Skeletal muscle satellite cell (primary cell): ENCODE results near the gene ADTRP.

ENCODE experiments used
- H3K27me3 ChIP-seq: 2 replicates; pipeline ENCODE4 v1.7.0; 2013; ENCODE audit warnings: low read length; ENCODE audit not compliant: control insufficient read depth, insufficient read depth
- H3K36me3 ChIP-seq: 2 replicates; pipeline ENCODE4 v1.7.0; 2013; ENCODE audit warnings: mild to moderate bottlenecking, control low read depth, low read length; ENCODE audit not compliant: insufficient read depth
- H3K4me1 ChIP-seq: 2 replicates; pipeline ENCODE4 v1.7.0; 2013; ENCODE audit warnings: low read length; ENCODE audit not compliant: control insufficient read depth, insufficient read depth
- H3K4me2 ChIP-seq: 2 replicates; pipeline ENCODE4 v1.7.0; 2013; ENCODE audit warnings: mild to moderate bottlenecking, low read length
- H3K4me3 ChIP-seq: 2 replicates; pipeline ENCODE4 v1.7.0; 2013; ENCODE audit warnings: low read length
- H3K9ac ChIP-seq: 2 replicates; pipeline ENCODE4 v1.7.0; 2013; ENCODE audit warnings: mild to moderate bottlenecking, low read depth, low read length, moderate library complexity
- H3K9me3 ChIP-seq: replicated peaks from 2 replicates; pipeline ENCODE4 v1.7.0; 2013; ENCODE audit warnings: mild to moderate bottlenecking, control low read depth, low read length

ADTRP gene

DNA sequence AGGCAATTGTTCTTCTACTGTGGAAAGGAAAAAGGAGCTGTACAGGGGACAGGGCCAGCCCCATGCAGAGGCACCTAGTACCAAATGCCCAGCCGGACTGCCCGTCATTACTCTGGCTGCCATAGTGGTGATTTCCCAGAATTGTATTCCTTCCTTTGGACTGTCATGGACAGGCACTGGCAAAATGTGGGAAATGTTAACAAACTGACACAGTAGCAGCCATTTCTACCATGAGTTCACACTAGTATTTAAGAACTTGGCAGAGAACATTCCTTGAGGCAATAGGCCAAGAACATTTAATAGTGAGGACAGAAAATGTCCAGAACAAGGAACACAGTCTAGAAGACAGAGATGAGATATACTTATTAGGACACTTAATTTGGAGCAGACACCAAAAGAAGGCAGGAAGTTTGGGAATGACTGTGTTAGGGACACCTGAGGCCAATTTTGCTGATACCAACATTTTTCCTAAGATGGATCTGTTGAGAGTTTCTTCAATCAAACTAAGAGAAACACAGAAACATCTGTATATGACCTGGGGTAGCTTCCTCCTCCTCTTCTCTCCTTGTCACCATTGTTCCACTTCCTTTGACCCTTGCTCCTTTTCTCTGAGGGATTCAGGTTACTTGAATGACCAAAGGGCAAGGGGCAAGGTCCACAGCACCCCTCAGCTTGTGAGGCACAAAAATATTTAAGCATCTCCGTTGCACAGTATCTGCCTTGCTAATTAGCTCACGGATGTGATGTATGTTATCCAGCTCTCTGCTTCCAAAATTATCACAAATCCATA lies 14.9 kb downstream of the ADTRP start:
- Histone ChIP-seq H3K9me3 (no peaks in the 10 kb centered on the region), H3K4me3 (no peak overlapping the region), H3K4me2 (no peak overlapping the region), H3K9ac (no peak overlapping the region), H3K27me3 (no peaks in the 10 kb centered on the region), H3K4me1 (peaks cover 52% of the 10 kb centered on the region), H3K36me3 (no peaks in the 10 kb centered on the region)

DNA sequence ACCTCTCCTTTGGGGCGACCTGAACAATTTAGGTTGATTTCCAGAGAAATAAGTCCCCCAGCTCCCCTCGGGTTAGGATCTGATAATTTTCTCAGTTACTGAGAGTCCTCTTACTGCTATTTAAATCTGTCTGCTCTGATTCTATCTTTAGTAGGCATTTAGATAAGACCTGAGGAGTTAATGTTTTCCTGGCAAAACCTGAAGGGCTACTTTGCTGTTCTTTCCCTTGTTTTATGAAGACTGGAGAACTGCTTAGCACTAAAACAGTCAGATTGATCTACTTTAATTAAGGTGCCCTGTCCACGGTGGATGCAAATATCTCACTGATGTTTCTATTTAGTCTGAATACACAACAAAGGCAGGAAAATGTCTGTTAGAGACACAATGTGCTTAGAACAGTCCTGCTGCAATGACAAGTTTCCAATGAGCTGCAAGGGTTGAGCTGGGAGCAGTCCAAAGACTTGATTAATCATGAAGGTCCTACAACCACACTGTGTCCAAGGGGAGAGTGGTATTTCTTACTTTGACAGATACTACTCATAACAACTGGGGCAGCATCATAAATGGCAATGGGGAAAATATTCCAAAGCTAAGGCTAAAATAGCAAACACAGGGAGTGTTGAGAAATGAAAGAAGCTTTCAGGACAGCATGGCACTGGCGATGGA lies 15.7 kb downstream of the ADTRP start:
- H3K4me3 ChIP-seq, result no peak overlapping the region
- H3K9me3 ChIP-seq, result no peaks in the 10 kb centered on the region
- H3K36me3 ChIP-seq, result no peaks in the 10 kb centered on the region
- H3K4me2 ChIP-seq, result no peak overlapping the region
- H3K4me1 ChIP-seq, result peaks cover 45% of the 10 kb centered on the region
- no peaks in the 10 kb centered on the region for H3K27me3 ChIP-seq
- H3K9ac ChIP-seq, result no peak overlapping the region

DNA sequence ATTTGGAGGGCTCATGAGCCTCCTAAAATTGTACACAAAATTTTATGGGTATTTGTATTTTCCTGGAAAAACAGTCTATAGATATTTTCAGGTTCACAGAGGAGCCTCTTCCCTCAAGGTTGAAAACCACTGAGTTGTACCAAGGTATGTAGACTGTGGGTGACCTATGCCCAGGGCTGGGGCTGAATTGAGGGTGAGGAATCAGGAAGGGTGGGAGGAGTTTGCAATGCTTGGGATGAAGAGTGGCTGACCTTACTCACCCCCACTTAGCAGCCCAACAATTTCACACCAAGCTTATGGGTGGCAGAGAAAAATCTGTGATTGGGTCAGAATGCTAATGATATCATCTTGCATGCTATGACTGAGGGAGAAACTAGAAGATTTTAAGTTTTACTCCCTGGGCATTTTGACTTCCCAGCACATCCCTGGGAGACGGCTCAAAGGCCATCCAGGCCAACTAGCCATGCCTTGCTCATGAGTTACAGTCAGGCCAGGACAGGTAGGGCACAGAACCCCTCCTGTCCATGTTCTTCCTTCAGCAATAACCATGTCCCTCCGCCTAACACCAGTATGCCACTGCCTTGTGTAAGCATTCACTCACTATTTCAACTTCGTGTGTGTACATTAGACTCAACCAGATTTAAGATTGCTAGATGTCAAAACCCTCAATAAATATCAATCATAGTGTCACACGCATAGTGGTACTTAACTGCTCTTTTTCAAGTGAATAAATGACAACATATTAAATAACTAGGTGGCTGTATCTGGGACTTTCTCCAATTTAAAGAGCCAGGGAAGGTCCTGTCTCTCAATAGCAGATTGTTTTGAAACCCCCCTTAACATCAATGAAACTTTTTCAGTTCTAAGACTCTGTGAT lies 16.6 kb downstream of the ADTRP start:
- H3K4me1 ChIP-seq, result peaks cover 36% of the 10 kb centered on the region
- H3K4me2 ChIP-seq, result no peak overlapping the region
- no peaks in the 10 kb centered on the region for H3K36me3 ChIP-seq
- no peaks in the 10 kb centered on the region for H3K9me3 ChIP-seq
- H3K9ac ChIP-seq, result no peak overlapping the region
- H3K27me3 ChIP-seq, result no peaks in the 10 kb centered on the region
- H3K4me3 ChIP-seq, result no peak overlapping the region

DNA sequence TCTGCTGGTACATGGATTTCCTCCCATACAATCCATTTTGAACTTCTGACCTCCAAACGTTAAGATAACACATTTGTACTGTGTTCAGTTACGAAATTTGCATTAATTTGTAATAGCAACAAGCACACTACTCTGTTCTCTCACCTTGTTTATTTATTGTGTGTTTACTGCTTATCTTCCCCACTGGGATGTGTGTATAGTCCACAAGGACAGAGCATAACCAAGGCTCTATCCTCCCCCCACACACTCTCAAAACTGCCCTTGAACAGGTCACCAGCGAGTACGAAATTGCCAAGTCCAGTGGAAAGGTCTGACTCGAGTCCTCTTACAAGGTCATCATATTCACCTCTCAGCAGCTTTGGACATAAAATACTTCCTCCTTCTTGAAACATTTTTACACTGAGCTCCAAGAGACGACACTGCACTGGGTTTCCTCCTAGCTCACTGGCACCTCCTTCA lies 18.6 kb downstream of the ADTRP start:
- Histone ChIP-seq H3K36me3 (no peaks in the 10 kb centered on the region), H3K4me1 (peaks cover 25% of the 10 kb centered on the region), H3K4me2 (no peak overlapping the region), H3K4me3 (no peak overlapping the region), H3K9ac (no peak overlapping the region), H3K27me3 (no peaks in the 10 kb centered on the region), H3K9me3 (no peaks in the 10 kb centered on the region)

DNA sequence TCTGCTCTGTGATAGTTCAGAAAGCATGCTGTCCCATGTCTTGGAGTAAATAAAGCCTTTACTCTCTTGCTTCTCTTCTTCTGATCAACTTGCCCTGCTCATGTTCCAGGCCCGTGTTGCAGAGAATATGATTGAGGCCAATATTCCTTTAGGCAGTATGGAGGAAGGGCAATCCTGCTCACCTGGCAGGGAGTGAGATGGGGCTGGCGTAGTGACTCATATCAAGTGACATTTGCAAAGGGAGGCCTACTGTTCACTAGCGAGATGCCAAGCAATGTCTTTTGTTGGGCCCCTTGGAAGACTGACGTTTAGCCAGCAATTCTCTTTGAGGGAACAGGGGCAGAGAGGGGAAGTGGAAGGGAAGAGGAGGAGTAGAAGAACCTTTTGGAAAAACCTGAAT lies 19.7 kb downstream of the ADTRP start:
- Histone ChIP-seq H3K27me3 (no peaks in the 10 kb centered on the region), H3K36me3 (no peaks in the 10 kb centered on the region), H3K4me1 (peaks cover 30% of the 10 kb centered on the region), H3K9me3 (no peaks in the 10 kb centered on the region), H3K4me3 (no peak overlapping the region), H3K9ac (no peak overlapping the region), H3K4me2 (no peak overlapping the region)

DNA sequence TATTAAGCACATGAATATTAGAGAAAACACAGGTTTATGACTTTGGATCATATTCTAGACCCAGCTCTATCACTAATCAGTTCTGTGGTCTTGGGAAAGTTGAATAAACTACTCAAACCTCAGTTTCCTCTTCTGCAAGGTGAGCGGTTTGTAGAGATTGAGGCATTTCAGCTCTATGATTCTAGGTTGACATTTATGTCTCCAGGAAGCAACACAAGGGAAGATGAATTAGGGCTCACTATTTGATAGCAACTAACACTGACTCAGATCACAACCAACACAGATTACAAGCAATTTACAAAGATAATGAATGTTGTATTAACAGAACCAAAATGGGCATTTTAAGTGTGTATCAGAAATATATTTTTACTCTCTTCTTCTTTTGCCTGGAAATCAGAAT lies 21.9 kb downstream of the ADTRP start:
- Histone ChIP-seq H3K9ac (no peak overlapping the region), H3K27me3 (no peaks in the 10 kb centered on the region), H3K36me3 (no peaks in the 10 kb centered on the region), H3K4me1 (peaks cover 15% of the 10 kb centered on the region), H3K4me2 (no peak overlapping the region), H3K9me3 (no peaks in the 10 kb centered on the region), H3K4me3 (no peak overlapping the region)

DNA sequence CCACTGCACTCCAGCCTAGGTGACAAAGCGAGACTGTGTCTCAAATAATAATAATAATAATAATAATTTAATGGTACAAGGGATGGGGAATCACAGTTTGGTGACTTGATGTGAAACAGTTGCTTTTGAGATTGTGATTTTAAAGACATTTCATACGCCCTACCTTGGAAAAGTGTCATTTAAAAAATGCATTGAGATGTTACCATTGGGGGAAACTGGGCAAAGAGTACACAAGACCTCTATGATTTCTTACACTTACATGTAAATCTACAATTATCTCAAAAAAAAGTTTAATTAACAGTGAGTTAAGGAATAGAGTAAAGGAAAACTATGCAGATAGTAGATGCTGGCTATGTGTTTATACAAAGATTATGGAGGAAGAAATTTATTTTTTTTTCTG lies 22.3 kb downstream of the ADTRP start:
- Histone ChIP-seq H3K4me3 (no peak overlapping the region), H3K9ac (no peak overlapping the region), H3K4me2 (no peak overlapping the region), H3K27me3 (no peaks in the 10 kb centered on the region), H3K9me3 (no peaks in the 10 kb centered on the region), H3K4me1 (peaks cover 15% of the 10 kb centered on the region), H3K36me3 (no peaks in the 10 kb centered on the region)

DNA sequence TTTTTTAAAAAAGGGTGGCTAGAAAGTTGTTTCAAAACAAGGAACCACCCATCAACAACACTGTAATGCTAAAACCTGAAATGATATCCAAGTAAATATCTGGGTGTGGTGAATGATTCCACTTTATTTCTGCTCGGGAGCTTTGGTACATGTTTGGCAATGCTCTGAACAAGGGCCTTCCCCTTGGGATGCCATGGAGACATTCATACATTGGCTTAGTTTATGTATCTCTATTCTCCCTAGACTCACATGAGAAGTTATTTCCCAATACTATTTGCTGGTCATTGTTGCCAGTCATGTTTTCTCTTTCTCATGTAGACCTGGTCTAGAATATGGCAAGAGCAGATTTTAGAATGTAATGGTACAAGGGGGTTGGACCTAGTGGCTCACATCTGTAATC lies 22.9 kb downstream of the ADTRP start:
- Histone ChIP-seq H3K9me3 (no peaks in the 10 kb centered on the region), H3K9ac (no peak overlapping the region), H3K27me3 (no peaks in the 10 kb centered on the region), H3K36me3 (no peaks in the 10 kb centered on the region), H3K4me3 (no peak overlapping the region), H3K4me2 (no peak overlapping the region), H3K4me1 (peaks cover 15% of the 10 kb centered on the region)

DNA sequence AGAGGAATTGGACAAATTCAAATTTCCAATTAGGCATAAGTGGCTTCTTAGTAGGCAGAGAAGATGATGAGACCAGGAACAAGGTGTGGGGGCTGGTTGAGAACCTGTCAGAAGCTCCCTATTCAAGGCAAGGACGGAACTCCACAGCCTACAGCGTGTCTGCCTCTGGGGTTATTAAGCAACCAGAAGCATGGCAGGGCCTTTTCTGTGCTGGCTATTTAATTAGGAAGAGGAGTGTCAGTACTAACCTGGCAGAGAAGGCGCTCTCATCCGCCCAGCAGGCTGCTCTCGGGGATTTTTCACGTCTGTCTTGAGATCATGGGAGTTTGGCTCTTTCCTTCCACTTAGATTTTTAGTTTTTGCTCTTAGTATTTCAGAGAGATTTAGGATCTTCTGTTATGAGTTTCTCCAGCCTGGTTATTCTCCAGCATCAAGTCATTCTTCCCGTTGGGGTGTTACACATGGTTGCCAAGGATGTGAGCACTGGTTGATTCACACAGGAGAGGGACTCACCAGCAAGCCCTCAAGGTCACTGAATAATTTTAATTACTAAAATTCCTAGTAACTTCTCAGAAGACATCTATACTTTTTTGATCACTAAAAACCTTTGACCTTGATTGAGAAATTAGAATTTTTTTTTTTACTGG lies 23.9 kb downstream of the ADTRP start:
- peaks cover 15% of the 10 kb centered on the region for H3K4me1 ChIP-seq
- H3K27me3 ChIP-seq, result no peaks in the 10 kb centered on the region
- no peak overlapping the region for H3K4me2 ChIP-seq
- no peak overlapping the region for H3K4me3 ChIP-seq
- H3K36me3 ChIP-seq, result no peaks in the 10 kb centered on the region
- peak overlapping the region; percentile 41 for H3K9ac ChIP-seq
- H3K9me3 ChIP-seq, result no peaks in the 10 kb centered on the region

DNA sequence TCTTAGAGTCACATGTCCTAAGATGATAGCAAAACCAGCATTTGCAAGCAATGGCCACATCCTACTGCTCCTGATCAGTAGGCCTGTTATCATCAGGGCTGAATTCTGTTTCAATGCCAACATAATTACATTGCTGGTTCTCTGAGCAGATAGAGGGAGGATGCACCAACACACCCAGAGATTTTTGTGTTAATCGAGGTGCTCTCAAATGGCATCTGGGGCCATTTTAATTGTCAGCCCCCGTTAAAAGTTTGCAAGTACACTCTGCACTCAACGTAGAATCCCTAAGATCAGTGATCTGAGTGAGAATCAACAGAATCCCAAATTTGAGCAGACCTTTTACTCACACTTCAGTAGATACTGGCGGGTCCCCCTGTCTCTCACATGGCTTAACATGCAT lies 24.8 kb downstream of the ADTRP start:
- Histone ChIP-seq H3K36me3 (no peaks in the 10 kb centered on the region), H3K4me2 (no peak overlapping the region), H3K9me3 (no peaks in the 10 kb centered on the region), H3K9ac (no peak overlapping the region), H3K27me3 (no peaks in the 10 kb centered on the region), H3K4me3 (no peak overlapping the region), H3K4me1 (peaks cover 15% of the 10 kb centered on the region)

DNA sequence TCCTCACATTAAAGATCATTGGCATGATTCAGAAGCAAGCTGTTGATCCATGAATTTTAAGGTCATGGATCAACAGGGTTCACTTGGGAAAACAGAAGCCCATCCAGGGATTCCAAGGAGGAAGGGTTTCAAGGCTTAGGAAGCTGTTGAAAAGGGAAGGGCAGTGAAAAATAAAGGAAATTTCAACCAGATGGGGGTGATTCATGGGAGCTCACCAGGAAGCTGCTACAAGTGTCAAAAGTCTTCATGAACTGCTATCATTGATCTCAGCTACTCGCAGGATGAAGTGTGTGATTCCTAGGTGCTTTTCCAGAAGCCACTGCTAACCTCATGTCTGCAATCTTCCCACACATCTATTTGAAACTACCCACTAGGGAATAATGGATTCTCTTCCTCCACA lies 26.2 kb downstream of the ADTRP start:
- H3K9me3 ChIP-seq, result no peaks in the 10 kb centered on the region
- no peak overlapping the region for H3K4me3 ChIP-seq
- no peak overlapping the region for H3K9ac ChIP-seq
- no peak overlapping the region for H3K4me2 ChIP-seq
- H3K27me3 ChIP-seq, result no peaks in the 10 kb centered on the region
- no peaks in the 10 kb centered on the region for H3K36me3 ChIP-seq
- peaks cover 15% of the 10 kb centered on the region for H3K4me1 ChIP-seq
